ENCODE measurements around the gene SLC37A2. TPM values are rescaled to one million over a fixed set of nuclear protein-coding genes. Genes with fewer than 3 reads are reported as not detected.
A peak's percentile ranks its signal among the peaks of the same experiment; 100 is the strongest.
"Not testable (repeated sequence)": the region's sequence is repeated elsewhere in the genome, so short reads cannot be mapped to it uniquely, and the experiment has no call there.

SLC37A2 gene
- total RNA-seq, 1 experiment from 2014 or later: 5.2 TPM

DNA sequence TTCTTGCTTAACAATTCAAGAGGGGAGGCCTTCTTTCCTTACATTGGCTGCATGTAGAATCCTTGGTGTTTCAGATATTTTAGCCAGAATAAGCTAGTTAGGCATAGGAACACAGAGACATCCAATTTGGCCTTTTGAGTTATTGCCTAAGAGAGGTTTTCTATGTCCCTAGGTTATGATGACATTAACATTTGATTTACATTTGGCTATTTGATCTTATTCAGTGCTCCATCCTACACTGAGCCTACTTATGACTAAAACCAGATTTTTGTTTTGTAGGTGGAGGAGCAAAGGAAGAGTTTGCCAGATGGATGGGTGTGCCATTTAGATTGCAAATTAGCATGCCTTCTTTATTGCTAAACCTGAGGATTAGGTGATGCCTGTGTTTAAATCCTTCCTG, 11.1 kb upstream of the SLC37A2 start:
- Mint-ChIP-seq H3K27ac (ENCODE audit: low read depth, unreplicated experiment) (no peak overlapping the region), H3K27me3 (ENCODE audit: insufficient read depth, unreplicated experiment) (no peaks in the 10 kb centered on the region), H3K4me1 (ENCODE audit: insufficient read depth, unreplicated experiment) (no peaks in the 10 kb centered on the region), H3K36me3 (ENCODE audit: insufficient read depth, unreplicated experiment) (no peaks in the 10 kb centered on the region), H3K4me3 (ENCODE audit: unreplicated experiment) (no peak overlapping the region), H3K9me3 (ENCODE audit: unreplicated experiment) (no peaks in the 10 kb centered on the region)
- BruUV-seq (replicated peaks): no TSS peak
- intact Hi-C loops (cut with micrococcal nuclease): no loop called here
- no peak for DNase-seq (ENCODE audit: unreplicated experiment)
- ChIA-PET POLR2A (no interaction called here), CTCF (interaction anchor here (0.8 to 3.0 kb wide), 6 partner anchors 11 to 352 kb away, joined by 3 to 9 read pairs (median 4); partner anchors contain the start of gene SLC37A2)
- TF ChIP-seq, protein P1, sequence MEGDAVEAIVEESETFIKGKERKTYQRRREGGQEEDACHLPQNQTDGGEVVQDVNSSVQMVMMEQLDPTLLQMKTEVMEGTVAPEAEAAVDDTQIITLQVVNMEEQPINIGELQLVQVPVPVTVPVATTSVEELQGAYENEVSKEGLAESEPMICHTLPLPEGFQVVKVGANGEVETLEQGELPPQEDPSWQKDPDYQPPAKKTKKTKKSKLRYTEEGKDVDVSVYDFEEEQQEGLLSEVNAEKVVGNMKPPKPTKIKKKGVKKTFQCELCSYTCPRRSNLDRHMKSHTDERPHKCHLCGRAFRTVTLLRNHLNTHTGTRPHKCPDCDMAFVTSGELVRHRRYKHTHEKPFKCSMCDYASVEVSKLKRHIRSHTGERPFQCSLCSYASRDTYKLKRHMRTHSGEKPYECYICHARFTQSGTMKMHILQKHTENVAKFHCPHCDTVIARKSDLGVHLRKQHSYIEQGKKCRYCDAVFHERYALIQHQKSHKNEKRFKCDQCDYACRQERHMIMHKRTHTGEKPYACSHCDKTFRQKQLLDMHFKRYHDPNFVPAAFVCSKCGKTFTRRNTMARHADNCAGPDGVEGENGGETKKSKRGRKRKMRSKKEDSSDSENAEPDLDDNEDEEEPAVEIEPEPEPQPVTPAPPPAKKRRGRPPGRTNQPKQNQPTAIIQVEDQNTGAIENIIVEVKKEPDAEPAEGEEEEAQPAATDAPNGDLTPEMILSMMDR (IDR thresholded peaks at IDR 0.05; ENCODE audit: unreplicated experiment): no peak

DNA sequence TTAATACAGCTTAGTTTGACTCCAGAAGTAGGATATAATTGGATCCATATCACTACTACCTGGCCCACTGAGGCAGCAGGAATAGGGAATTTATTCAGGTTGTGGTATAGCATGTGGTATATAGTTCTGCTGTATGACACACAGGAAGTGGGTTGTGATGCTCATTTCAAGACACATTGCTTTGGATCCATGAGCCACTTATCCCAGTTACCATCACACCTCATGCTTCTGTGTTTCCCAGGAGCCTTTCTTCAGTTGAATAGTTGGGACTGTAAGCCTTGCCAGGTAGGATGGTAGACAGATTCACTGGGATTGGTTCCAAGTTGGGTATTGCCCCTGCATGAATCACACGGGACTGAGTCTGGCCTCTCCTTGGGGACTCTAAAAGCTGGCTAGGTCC, 9.9 kb upstream of the SLC37A2 start:
- H3K4me1 Mint-ChIP-seq (ENCODE audit: insufficient read depth, unreplicated experiment): no peaks in the 10 kb centered on the region
- no peaks in the 10 kb centered on the region for H3K9me3 Mint-ChIP-seq (ENCODE audit: unreplicated experiment)
- ChIA-PET POLR2A (interaction anchor here (0.7 to 0.9 kb wide), 2 partner anchors 18 to 335 kb away, joined by 3 read pairs; no protein-coding TSS in a partner anchor), CTCF (interaction anchor here (0.8 to 3.0 kb wide), 4 partner anchors 10 to 351 kb away, joined by 3 to 9 read pairs (median 4); partner anchors contain the start of gene SLC37A2)
- H3K27me3 Mint-ChIP-seq (ENCODE audit: insufficient read depth, unreplicated experiment): no peaks in the 10 kb centered on the region
- no TSS peak for BruUV-seq (replicated peaks)
- TF ChIP-seq, protein P1 (IDR thresholded peaks at IDR 0.05; ENCODE audit: unreplicated experiment): no peak
- DNase-seq (ENCODE audit: unreplicated experiment): peak; percentile 45
- no peak overlapping the region for H3K4me3 Mint-ChIP-seq (ENCODE audit: unreplicated experiment)
- H3K27ac Mint-ChIP-seq (ENCODE audit: low read depth, unreplicated experiment): no peak overlapping the region
- intact Hi-C loops (cut with micrococcal nuclease): no loop called here
- no peaks in the 10 kb centered on the region for H3K36me3 Mint-ChIP-seq (ENCODE audit: insufficient read depth, unreplicated experiment)

DNA sequence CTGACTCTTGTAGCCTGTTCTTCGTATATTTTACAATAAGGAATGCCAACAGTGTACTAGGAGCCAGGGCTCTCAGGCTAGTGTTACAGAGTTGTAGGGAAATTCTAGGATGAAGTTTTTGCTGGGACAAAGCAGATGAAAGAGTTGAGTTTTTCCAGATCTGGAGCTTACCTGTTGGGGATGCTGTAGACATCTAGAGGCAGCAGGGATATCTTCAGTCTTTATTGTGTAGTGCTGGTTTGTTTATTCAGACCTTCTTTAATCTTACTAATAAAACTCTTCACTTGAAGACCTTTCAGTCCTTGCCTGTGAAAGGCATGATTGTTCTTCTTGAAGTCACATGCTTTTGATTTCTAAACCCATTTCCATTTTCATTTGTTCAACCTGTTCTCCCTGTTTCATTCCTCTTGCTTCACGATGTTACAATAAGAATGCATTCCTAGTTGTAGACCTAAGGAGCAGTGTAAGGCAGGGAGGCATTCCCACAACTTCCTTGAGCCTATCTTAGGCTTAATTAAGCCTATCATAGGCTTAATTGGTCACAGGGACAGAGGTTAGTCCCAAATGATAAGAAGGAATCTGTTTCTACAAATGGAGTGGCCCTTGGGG, 7.9 kb upstream of the SLC37A2 start:
- CTCF ChIA-PET: interaction anchor here (0.6 to 1.5 kb wide), 3 partner anchors 28 to 168 kb away, joined by 3 to 4 read pairs (median 3); no protein-coding TSS in a partner anchor
- no TSS peak for BruUV-seq (replicated peaks)
- intact Hi-C loops (cut with micrococcal nuclease): no loop called here
- H3K27ac Mint-ChIP-seq (ENCODE audit: low read depth, unreplicated experiment): no peak overlapping the region
- H3K9me3 Mint-ChIP-seq (ENCODE audit: unreplicated experiment): no peaks in the 10 kb centered on the region
- H3K4me3 Mint-ChIP-seq (ENCODE audit: unreplicated experiment): no peak overlapping the region
- DNase-seq (ENCODE audit: unreplicated experiment): no peak
- POLR2A ChIA-PET: no interaction called here
- TF ChIP-seq, protein P1 (IDR thresholded peaks at IDR 0.05; ENCODE audit: unreplicated experiment): no peak
- no peaks in the 10 kb centered on the region for H3K36me3 Mint-ChIP-seq (ENCODE audit: insufficient read depth, unreplicated experiment)
- H3K4me1 Mint-ChIP-seq (ENCODE audit: insufficient read depth, unreplicated experiment): no peaks in the 10 kb centered on the region
- H3K27me3 Mint-ChIP-seq (ENCODE audit: insufficient read depth, unreplicated experiment): no peaks in the 10 kb centered on the region

DNA sequence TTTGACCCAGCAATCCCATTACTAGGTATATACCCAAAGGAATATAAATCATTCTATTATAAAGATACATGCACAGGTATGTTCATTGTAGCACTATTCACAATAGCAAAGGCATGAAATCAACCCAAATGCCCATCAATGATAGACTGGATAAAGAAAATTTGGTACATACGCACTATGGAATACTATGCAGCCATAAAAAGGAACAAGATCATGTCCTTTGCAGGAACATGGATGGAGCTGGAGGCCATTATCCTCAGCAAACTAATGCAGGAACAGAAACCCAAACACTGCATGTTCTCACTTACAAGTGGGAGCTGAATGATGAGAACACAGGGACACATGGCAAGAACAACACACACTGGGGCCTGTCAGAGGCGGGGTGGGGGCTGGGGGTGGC, 7.0 kb upstream of the SLC37A2 start:
- H3K27ac Mint-ChIP-seq (ENCODE audit: low read depth, unreplicated experiment); DNase-seq (ENCODE audit: unreplicated experiment); H3K27me3 Mint-ChIP-seq (ENCODE audit: insufficient read depth, unreplicated experiment); POLR2A ChIA-PET; BruUV-seq (replicated peaks); H3K4me1 Mint-ChIP-seq (ENCODE audit: insufficient read depth, unreplicated experiment); H3K36me3 Mint-ChIP-seq (ENCODE audit: insufficient read depth, unreplicated experiment); H3K4me3 Mint-ChIP-seq (ENCODE audit: unreplicated experiment); H3K9me3 Mint-ChIP-seq (ENCODE audit: unreplicated experiment); intact Hi-C loops (cut with micrococcal nuclease): not testable (repeated sequence)
- CTCF ChIA-PET: interaction anchor here (1.5 kb wide), 1 partner anchor 52 kb away, joined by 4 read pairs; no protein-coding TSS in a partner anchor

Measured in MCF 10A (cell line).